ENCODE data around the gene USP22. TPM values are rescaled to one million over a fixed set of nuclear protein-coding genes. Genes with fewer than 3 reads are reported as not detected.

USP22 gene
- total RNA-seq, 1 experiment from 2014 or later = 170 TPM

- DNase-seq (ENCODE audit: low read depth) = no peak
Measured at GRCh38 chr17:20960871-20961270, 81.9 kb downstream of the USP22 start.

- DNase-seq (ENCODE audit: low read depth) = peak; percentile 15
Measured at GRCh38 chr17:20955427-20956323, 87.1 kb downstream of the USP22 start.

GRCh38 chr17:20954794-20955193, 88.0 kb downstream of the USP22 start:
- no peak for DNase-seq (ENCODE audit: low read depth)

GRCh38 chr17:20952183-20952582, 90.6 kb downstream of the USP22 start:
- DNase-seq (ENCODE audit: low read depth) = no peak

Other genes with a start within 250 kb of the USP22 start
- 26.2 and 36.4 TPM in 2 replicates for gene DHRS7B, start 84.0 kb upstream of the USP22 start, total RNA-seq (2014; rRNA removed; shearing (Covaris generic))
- gene TMEM11, start 171.2 kb upstream of the USP22 start, total RNA-seq (2014; rRNA removed; shearing (Covaris generic)) = 29.9 and 33.9 TPM in 2 replicates
- 1.7 and 2.5 TPM in 2 replicates for gene NATD1, start 210.4 kb upstream of the USP22 start, total RNA-seq (2014; rRNA removed; shearing (Covaris generic))
- gene MAP2K3, start 241.7 kb upstream of the USP22 start, total RNA-seq (2014; rRNA removed; shearing (Covaris generic)) = 20.7 and 23.9 TPM in 2 replicates

Measured in M059J (cell line).